HepG2 (cell line): ENCODE measurements around the gene CD302. TPM values are rescaled to one million over a fixed set of nuclear protein-coding genes. Genes with fewer than 3 reads are reported as not detected.

Source experiments
- ATAC-seq: fragments of 200-7000 bp; cut with Tn5 transposase; 3 replicates; pipeline ENCODE4 v1.9.1; 2020; ENCODE audit warnings: mild to moderate bottlenecking, moderate library complexity
- BruUV-seq: library from RNA; stranded (reverse); fragments of 400-500 nt; replicated peaks from 2 replicates; lab custom pipeline; 2021; lab: Mats Ljungman, UMichigan
- CTCF ChIA-PET: fragments of 300-600 bp; formaldehyde crosslinking; extraction: SDS; loops from one replicate; lab custom pipeline; 2021; ENCODE audit warnings: low total read pairs, inconsistent platforms, low intra/inter-chr PET ratio; lab: Yijun Ruan, JAX
- POLR2A ChIA-PET: fragments of 350-600 bp; sonication (Branson Sonifier 250); formaldehyde crosslinking; loops from one replicate; lab custom pipeline; 2020; ENCODE audit warnings: antibody characterized with exemption, inconsistent platforms; lab: Yijun Ruan, JAX
- DNase-seq: peaks from one replicate; pipeline ENCODE4 v3.0.0-alpha.2; 2015; ENCODE audit warnings: low spot score
- FAIRE-seq: peaks from 3 replicates; lab custom pipeline; 2011; peaks lifted over from hg19 to GRCh38; lab: Jason Lieb, UNC
- H2AFZ ChIP-seq: one replicate; pipeline ENCODE4 v1.6.1; 2011; ENCODE audit warnings: low read length, inconsistent platforms
- H3K27ac ChIP-seq: fragments of 300-600 bp; 3 replicates; pipeline ENCODE4 v1.8.0; 2011; ENCODE audit warnings: mixed run types, mild to moderate bottlenecking, mixed read lengths, low read length, inconsistent platforms; ENCODE audit not compliant: insufficient read depth; ENCODE audit errors: extremely low read length
- H3K27me3 ChIP-seq, 2 experiments: fragments of 200-600 bp in 1 of 2; 2 replicates in 1 of 2; 3 replicates in 1 of 2; pipeline versions ENCODE4 v1.6.0 to v1.8.0; 2011; ENCODE audit warnings: low read length in 2 of 2, mild to moderate bottlenecking in 2 of 2, moderate library complexity in 2 of 2, inconsistent platforms in 1 of 2; ENCODE audit not compliant: insufficient read depth in 2 of 2, control insufficient read depth in 1 of 2
- H3K36me3 ChIP-seq, 2 experiments: fragments of 200-600 bp in 1 of 2; replicated peaks in 1 of 2; 2 replicates in 1 of 2; 3 replicates in 1 of 2; pipeline versions ENCODE4 v1.5.1 to v1.8.0; 2011; ENCODE audit warnings: low read length in 2 of 2, inconsistent platforms in 1 of 2; ENCODE audit not compliant: insufficient read depth in 2 of 2, control insufficient read depth in 1 of 2
- H3K4me1 ChIP-seq: 2 replicates; pipeline ENCODE4 v1.5.1; 2012; ENCODE audit warnings: low read length, inconsistent platforms; ENCODE audit not compliant: insufficient read depth
- H3K4me2 ChIP-seq: 2 replicates; pipeline ENCODE4 v1.6.0; 2011; ENCODE audit warnings: low read depth, low read length, inconsistent platforms
- H3K4me3 ChIP-seq, 3 experiments: fragments of 200-600 bp in 1 of 3; sonication (generic), shearing (Covaris generic) in 1 of 3; replicated peaks in 1 of 3; 2 replicates each; pipeline ENCODE4 v1.5.1; 2011 to 2016; ENCODE audit warnings: low read length in 3 of 3, inconsistent platforms in 2 of 3, low read depth in 2 of 3, mild to moderate bottlenecking in 2 of 3, control low read depth in 1 of 3, mixed read lengths in 1 of 3; ENCODE audit not compliant: insufficient read depth in 1 of 3
- H3K79me2 ChIP-seq: one replicate; pipeline ENCODE4 v1.6.1; 2011; ENCODE audit warnings: low read length, inconsistent platforms; ENCODE audit not compliant: insufficient read depth
- H3K9ac ChIP-seq: 2 replicates; pipeline ENCODE4 v1.6.0; 2011; ENCODE audit warnings: mild to moderate bottlenecking, low read depth, low read length, inconsistent platforms; ENCODE audit not compliant: insufficient read depth
- H3K9me3 ChIP-seq: 2 replicates; pipeline ENCODE4 v1.5.1; 2012; ENCODE audit warnings: mild to moderate bottlenecking, low read length
- H4K20me1 ChIP-seq: 2 replicates; pipeline ENCODE4 v1.6.0; 2011; ENCODE audit warnings: inconsistent platforms, mild to moderate bottlenecking, low read length, moderate library complexity; ENCODE audit not compliant: insufficient read depth
- ATRX ChIP-seq: sonication (generic); formaldehyde crosslinking; IDR thresholded peaks from 2 replicates; pipeline ENCODE4 v1.4.0; 2020; ENCODE audit warnings: missing genetic modification reagents, borderline replicate concordance
- KDM5A ChIP-seq: fragments of 200-600 bp; sonication (generic); IDR thresholded peaks from 2 replicates; pipeline ENCODE4 v1.7.0; 2018; ENCODE audit warnings: antibody characterized with exemption, mild to moderate bottlenecking, low read length, borderline replicate concordance
- NFATC3 ChIP-seq: sonication (generic); formaldehyde crosslinking; IDR thresholded peaks from 2 replicates; pipeline ENCODE4 v1.5.1; 2020; ENCODE audit warnings: mild to moderate bottlenecking, missing genetic modification reagents
- SIN3B ChIP-seq: fragments of 150-350 bp; IDR thresholded peaks from 2 replicates; pipeline ENCODE4 v1.6.1; 2014; ENCODE audit warnings: low read length
- SKI ChIP-seq: fragments of 450-650 bp; IDR thresholded peaks from one replicate; pipeline ENCODE4 v1.6.1; 2018; ENCODE audit warnings: mild to moderate bottlenecking; ENCODE audit not compliant: partially characterized antibody
- SMARCC2 ChIP-seq: fragments of 450-650 bp; IDR thresholded peaks from 2 replicates; pipeline ENCODE4 v1.6.1; 2017; ENCODE audit warnings: antibody characterized with exemption, mild to moderate bottlenecking
- YEATS4 ChIP-seq: sonication (generic); formaldehyde crosslinking; IDR thresholded peaks from 2 replicates; pipeline ENCODE4 v1.4.0; 2020; ENCODE audit warnings: missing genetic modification reagents, borderline replicate concordance
- ZNF124 ChIP-seq: sonication (generic); formaldehyde crosslinking; IDR thresholded peaks from 2 replicates; pipeline ENCODE4 v1.4.0; 2020; ENCODE audit warnings: missing genetic modification reagents
- ZNF841 ChIP-seq: sonication (generic); formaldehyde crosslinking; IDR thresholded peaks from 2 replicates; pipeline ENCODE4 v1.8.1; 2023; ENCODE audit warnings: missing genetic modification reagents, borderline replicate concordance
- WGBS: methylation state at CpG from one replicate; pipeline ENCODE4 v1.1.6; 2017; ENCODE audit warnings: low lambda C conversion rate; 5-methylcytosine and 5-hydroxymethylcytosine counted together
- in situ Hi-C: cut with HindIII; loops from 2 replicates; pipeline ENCODE4 v1.10.0; 2017; ENCODE audit warnings: low pct_unique_long_range_greater_than_20kb; ENCODE audit not compliant: extremely low pct_ligation_motif_present
- intact Hi-C: fragments of 100-400 bp; cut with micrococcal nuclease; formaldehyde crosslinking; loops from one replicate; pipeline ENCODE4 v1.10.0; 2022; ENCODE audit not compliant: unreplicated experiment
- polyA plus RNA-seq, 8 experiments: library from polyadenylated mRNA; depleted of rRNA in 3 of 8; stranded (reverse) in 7 of 8; unstranded in 1 of 8; fragments of >200 nt; fragmentation: Illumina TruSeq in 4 of 8; extraction: Trizol in 4 of 8; gene quantifications; 2 replicates each; pipeline versions ENCODE4 v1.2.1 to v1.2.3, GENCODE V29; 2011 to 2016; ENCODE audit warnings: low read depth in 4 of 8, missing spikeins in 1 of 8, mixed read lengths in 1 of 8; ENCODE audit not compliant: insufficient read depth in 1 of 8
- total RNA-seq, 5 experiments: library from RNA; depleted of rRNA; stranded (reverse); fragments of >200 nt; fragmentation: Illumina TruSeq; extraction: Trizol; gene quantifications; 2 replicates each; pipeline ENCODE4 v1.2.3, GENCODE V29; 2016; ENCODE audit warnings: low read depth in 1 of 5
- TF ChIP-seq, protein P1 (sequence below): sonication (generic); formaldehyde crosslinking; IDR thresholded peaks from 2 replicates; pipeline ENCODE4 v1.5.0; 2020; ENCODE audit warnings: missing genetic modification reagents
- TF ChIP-seq, protein P2 (sequence below): sonication (generic); formaldehyde crosslinking; IDR thresholded peaks from 2 replicates; pipeline ENCODE4 v1.4.0; 2020; ENCODE audit warnings: missing genetic modification reagents
- TF ChIP-seq, protein P3 (sequence below): IDR thresholded peaks from 2 replicates; pipeline ENCODE4 v1.6.1; 2016; ENCODE audit warnings: low read depth, control low read depth
- TF ChIP-seq, protein P4 (sequence below): sonication (generic); formaldehyde crosslinking; IDR thresholded peaks from 2 replicates; pipeline ENCODE4 v1.8.0; 2022; ENCODE audit warnings: missing genetic modification reagents, mild to moderate bottlenecking, borderline replicate concordance

Gene CD302
- total and polyA plus RNA-seq, 2 of the 13 experiments (the other 11 are each of a cell fraction or from before 2014, with no cell fraction given), result 8.0 to 15.6 TPM

DNA sequence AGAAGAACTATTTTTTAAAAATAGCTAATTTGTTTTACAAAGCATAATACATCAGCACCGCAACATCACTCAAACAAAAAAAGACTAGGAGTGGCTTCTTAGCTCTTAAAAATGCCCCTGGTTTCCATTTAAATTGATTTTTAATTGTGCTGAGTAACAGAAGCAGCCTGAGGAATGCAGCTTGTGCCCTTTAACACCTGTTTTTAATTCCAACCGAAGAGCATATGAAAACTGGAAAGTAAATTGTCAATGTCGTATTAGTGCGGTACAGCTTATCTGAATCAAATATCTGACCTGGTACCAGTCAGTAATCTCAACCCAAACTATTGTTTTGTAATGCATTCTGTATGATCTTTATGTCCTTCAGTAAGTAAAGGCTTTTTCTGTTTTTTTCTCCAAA lies 13.2 kb upstream of the CD302 start (continued):
- TF ChIP-seq ATRX (CRISPR knock-in tag), result no peak
- TF ChIP-seq YEATS4 (CRISPR knock-in tag), result no peak
- TF ChIP-seq, protein P1, sequence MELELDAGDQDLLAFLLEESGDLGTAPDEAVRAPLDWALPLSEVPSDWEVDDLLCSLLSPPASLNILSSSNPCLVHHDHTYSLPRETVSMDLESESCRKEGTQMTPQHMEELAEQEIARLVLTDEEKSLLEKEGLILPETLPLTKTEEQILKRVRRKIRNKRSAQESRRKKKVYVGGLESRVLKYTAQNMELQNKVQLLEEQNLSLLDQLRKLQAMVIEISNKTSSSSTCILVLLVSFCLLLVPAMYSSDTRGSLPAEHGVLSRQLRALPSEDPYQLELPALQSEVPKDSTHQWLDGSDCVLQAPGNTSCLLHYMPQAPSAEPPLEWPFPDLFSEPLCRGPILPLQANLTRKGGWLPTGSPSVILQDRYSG, result no peak
- TF ChIP-seq, protein P2, sequence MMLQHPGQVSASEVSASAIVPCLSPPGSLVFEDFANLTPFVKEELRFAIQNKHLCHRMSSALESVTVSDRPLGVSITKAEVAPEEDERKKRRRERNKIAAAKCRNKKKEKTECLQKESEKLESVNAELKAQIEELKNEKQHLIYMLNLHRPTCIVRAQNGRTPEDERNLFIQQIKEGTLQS (CRISPR knock-in tag), result no peak
- TF ChIP-seq, protein P3, sequence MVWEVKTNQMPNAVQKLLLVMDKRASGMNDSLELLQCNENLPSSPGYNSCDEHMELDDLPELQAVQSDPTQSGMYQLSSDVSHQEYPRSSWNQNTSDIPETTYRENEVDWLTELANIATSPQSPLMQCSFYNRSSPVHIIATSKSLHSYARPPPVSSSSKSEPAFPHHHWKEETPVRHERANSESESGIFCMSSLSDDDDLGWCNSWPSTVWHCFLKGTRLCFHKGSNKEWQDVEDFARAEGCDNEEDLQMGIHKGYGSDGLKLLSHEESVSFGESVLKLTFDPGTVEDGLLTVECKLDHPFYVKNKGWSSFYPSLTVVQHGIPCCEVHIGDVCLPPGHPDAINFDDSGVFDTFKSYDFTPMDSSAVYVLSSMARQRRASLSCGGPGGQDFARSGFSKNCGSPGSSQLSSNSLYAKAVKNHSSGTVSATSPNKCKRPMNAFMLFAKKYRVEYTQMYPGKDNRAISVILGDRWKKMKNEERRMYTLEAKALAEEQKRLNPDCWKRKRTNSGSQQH (CRISPR knock-in tag), result no peak

DNA sequence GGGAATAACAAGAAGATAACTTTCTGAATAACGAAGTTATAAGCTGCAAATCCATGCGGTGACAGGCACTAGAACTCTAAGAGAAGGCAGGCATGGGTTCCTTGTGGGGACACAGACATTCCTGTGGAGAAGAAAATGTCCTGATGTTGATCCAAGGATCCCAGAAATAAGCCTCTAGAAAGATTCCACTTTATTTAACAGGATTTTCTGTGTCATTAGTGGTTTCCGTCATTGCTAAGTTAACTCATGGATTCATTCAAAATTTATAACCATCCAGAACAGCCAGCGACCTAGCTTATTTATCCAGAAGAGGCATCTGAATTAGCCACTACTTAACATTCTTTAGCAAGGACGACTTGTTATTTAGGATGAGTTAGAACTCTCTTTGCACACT lies 10.0 kb upstream of the CD302 start:
- CTCF ChIA-PET, result interaction anchor here (0.7 to 1.8 kb wide), 4 partner anchors 53 to 772 kb away, joined by 3 to 11 read pairs (median 4); no protein-coding TSS in a partner anchor
- Histone ChIP-seq H3K4me2 (no peak overlapping the region), H4K20me1 (no peaks in the 10 kb centered on the region), H3K27me3 (no peaks in the 10 kb centered on the region; a peak in 1 of 5 replicates), H3K4me3 (no peak overlapping the region), H3K9ac (no peak overlapping the region), H3K36me3 (no peaks in the 10 kb centered on the region), H3K4me1 (no peaks in the 10 kb centered on the region), H3K9me3 (no peaks in the 10 kb centered on the region), H3K27ac (no peak overlapping the region), H2AFZ (no peak overlapping the region), H3K79me2 (no peaks in the 10 kb centered on the region)
- BruUV-seq, result no TSS peak
- ATAC-seq (no peak), FAIRE-seq (no peak), DNase-seq (no peak)
- POLR2A ChIA-PET, result no interaction called here
- intact Hi-C loops (loop anchor here (2.0 to 5.0 kb wide), 4 partner anchors 114 to 771 kb away; partner anchors contain the start of gene WDSUB1), in situ Hi-C loops (no loop called here)
- no peak for TF ChIP-seq NFATC3 (CRISPR knock-in tag)
- TF ChIP-seq ZNF841 (CRISPR knock-in tag), result no peak
- TF ChIP-seq, protein P4, sequence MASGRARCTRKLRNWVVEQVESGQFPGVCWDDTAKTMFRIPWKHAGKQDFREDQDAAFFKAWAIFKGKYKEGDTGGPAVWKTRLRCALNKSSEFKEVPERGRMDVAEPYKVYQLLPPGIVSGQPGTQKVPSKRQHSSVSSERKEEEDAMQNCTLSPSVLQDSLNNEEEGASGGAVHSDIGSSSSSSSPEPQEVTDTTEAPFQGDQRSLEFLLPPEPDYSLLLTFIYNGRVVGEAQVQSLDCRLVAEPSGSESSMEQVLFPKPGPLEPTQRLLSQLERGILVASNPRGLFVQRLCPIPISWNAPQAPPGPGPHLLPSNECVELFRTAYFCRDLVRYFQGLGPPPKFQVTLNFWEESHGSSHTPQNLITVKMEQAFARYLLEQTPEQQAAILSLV (CRISPR knock-in tag), result no peak
- no peak for TF ChIP-seq KDM5A
- no peak for TF ChIP-seq SKI
- no peak for TF ChIP-seq SIN3B
- no peak for TF ChIP-seq ZNF124 (CRISPR knock-in tag)
- no peak for TF ChIP-seq SMARCC2
- WGBS, result 35% methylated on average over 5 of the region's 5 CpGs
